Mucosa of gallbladder (tissue), 1 donor: ENCODE measurements around the gene TIPRL. TPM values are rescaled to one million over a fixed set of nuclear protein-coding genes. Genes with fewer than 3 reads are reported as not detected.
A peak's percentile ranks its signal among the peaks of the same experiment; 100 is the strongest.
"Not testable (repeated sequence)": the region's sequence is repeated elsewhere in the genome, so short reads cannot be mapped to it uniquely, and the experiment has no call there.

Source experiments
- DNase-seq: peaks from one replicate; pipeline ENCODE4 v3.0.0-alpha.2; 2020; ENCODE audit warnings: low spot score
- total RNA-seq: library from RNA; stranded (reverse); gene quantifications from one replicate; pipeline ENCODE4 v1.2.1, GENCODE V29; 2021
- donor health status: DM: no; HTN: no; CAD: no.

TIPRL gene
- total RNA-seq: 30.3 TPM

- peak; percentile 97 for DNase-seq
These were observed at the start of gene TIPRL for GRCh38 chr1:168178638-168179437. TSS of gene TIPRL (plus strand) at chr1:168178962. CDS start at chr1:168179078, 116 bp downstream.

DNA sequence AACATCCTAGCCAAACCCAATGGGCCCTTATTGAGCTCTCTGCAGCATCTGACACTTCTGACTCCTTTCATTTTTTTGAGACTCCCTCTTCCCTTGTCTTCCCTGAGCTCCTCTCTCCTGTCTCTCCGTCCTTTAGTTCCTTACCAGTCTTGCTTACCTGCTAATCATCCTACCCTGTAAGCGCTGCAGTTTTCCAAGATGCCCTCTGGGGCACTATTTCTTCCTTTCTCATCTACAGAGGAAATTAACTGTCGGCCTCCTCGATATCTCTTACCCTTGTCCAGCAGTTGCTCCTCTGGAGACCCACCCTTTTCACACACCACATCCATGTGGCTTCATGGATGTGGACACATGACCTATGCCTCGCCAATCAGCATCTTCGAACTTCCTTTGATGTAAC is 48.8 kb upstream of the TIPRL start:
- no peak for DNase-seq

- no peak for DNase-seq
These were observed 44.6 kb upstream of the TIPRL start for GRCh38 chr1:168134132-168134531.

DNA sequence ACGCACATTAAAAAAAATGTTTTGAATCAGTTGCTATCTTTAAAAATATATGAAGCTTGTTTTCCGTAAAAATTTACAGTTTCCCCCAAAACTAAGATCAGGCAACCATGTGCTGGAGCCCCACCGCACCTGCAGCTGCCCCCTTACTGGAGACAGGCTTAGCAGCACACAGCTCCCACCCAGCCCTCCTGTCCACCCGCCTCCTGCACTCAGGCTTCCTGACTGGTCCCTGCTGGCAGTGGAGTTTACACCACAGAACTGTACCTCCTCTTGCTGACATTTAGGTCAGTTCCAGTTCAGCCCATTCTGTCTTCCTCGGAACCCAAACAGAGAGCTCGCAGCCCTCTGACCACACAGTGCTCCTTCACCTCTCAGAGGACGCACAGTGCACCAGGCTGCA is 44.1 kb upstream of the TIPRL start:
- no peak for DNase-seq

GRCh38 chr1:168135116-168135920 is 43.4 kb upstream of the TIPRL start:
- no peak for DNase-seq

DNA sequence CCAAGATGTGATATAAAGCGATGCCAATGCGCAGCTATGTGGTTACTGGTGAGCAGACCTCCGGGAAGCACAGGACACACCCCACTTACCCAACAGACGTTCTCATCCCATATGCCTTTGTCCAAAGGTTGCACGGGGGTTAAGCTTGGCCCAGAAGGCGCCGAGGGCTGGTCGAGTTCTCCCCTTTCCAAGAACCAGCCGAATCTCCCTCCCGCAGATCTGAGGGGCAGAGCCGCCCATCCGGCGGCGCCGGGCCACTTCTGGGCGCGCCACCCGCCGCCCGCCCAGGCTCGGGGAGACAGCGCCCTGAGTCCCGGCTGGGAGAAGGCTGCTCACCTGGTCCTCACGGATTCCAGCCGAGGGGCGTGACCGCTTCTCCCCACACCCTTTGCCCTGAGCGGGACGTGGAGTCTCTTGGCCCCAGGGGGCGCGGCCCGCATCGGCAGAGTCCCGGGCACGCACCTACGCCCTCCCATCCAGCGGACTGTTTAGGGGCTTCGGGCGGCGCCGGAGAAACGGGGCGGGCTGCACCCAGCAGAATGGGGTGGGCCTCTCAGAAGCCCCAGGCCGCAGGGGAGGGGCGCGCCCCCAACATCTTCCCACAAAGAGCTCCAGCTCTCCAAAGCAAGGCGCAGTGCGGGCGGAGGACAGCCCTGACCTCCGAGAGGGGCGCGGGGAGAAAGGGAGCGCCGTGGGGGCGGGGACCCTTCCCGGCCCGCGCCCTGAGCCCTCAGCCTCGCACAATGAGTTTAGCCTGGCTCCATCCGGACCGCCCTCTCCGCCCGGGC is 42.6 kb upstream of the TIPRL start:
- DNase-seq: no peak

- peak; percentile 26 for DNase-seq
These were observed 41.9 kb upstream of the TIPRL start, which contains the start of gene GPR161 for GRCh38 chr1:168136709-168137514. TSS of gene GPR161 (minus strand) at chr1:168136930. CDS start at chr1:168104850, 32,080 bp downstream.

DNA sequence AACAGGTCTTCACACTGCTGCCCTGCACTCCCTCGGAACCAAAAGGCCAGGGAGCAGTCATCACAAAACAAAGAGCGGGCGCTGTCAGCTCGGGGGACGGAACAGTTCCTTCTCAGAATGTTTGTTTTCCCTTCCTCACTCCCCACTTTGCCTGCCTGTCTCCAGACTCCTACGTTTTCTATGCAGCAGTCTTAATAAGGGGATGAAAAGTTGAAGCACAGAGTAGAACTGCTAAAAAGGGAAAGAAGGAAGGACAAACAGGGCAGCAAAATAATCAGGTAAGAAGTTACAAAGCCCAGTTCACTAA is 41.3 kb upstream of the TIPRL start:
- DNase-seq: no peak

DNA sequence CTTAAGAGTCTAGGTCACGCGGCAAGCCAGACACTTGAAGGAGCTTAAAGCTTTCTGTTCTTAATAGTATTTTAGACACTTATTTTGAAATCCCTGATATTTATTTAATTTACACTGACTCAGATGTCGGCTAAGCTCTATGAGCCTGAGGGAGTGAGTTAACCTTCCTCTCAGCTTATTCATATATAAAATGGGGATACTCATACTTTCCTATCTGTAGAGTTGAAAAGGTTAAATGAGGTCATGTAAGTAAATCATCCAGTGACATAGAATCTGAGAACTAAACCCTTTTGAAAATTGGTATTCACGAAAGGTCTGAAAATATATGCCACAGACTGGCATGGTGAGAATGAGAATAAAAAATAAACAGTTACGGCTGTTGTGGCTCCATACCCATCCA is 40.6 kb upstream of the TIPRL start:
- no peak for DNase-seq

DNA sequence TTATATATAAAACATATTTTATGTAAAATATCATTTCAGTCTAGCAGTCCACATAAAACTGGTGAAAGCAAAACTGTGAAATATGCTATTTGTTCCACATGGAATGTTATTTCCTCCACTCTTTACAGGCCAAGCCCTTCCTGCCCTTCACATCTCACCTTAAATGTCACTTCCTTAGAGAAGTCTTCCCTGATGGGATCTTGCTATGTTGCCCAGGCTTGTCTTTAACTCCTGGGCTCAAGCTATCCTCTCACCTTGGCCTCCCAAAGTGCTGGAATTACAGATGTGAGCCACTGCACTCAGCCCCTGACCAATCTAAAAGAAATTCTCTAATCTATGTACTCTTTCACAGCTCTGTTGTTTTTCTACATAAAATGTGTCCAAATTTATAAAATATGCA is 39.7 kb upstream of the TIPRL start:
- DNase-seq: no peak

GRCh38 chr1:168141871-168142385 is 36.8 kb upstream of the TIPRL start:
- no peak for DNase-seq

DNA sequence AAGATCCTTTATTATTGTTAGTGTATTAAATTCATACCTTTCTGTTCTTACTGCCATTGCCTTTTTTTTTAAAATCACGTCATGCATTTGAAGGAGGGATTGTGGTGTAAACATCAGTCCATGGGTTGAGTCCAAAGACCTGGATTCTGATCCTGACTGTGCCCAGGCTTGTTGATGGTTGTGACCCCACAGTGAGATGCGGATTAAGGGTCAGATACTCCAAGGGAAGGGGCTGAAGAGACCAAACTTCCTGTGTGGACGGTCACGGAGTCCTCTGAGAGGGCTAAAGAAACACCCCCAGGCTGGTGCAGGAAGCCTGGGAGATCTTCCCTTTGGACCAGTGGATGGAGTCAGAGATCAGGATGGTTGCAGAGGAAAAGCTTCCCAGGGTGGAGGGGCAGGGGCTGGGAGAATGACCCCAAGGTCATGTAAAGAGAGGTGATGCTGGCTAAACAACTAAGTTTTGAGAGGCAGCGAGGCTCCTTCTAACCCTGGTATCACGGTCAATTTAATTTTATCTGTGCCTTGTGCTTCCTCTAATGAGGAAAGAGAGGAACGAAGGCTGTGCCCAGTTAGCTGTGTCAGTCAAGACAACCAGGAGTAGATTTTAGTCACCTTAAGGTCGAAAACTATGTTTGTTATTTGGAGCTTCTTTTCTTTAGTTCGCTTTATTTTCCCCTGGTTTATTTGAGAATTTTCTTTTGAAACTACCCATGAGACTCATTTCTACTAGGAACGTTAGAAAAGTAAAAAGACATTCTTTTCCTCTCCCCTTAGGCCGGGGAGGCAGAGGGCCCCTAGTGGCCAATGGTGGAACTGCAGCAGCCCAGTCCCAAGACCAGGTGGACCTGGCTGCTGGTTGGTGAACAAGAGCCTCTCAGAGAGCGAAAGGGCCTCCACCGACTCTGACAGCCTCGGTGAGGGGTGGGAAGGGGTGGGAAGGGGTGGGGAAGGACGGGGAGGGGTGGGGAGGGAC is 33.3 kb upstream of the TIPRL start:
- DNase-seq: peak; percentile 87

DNA sequence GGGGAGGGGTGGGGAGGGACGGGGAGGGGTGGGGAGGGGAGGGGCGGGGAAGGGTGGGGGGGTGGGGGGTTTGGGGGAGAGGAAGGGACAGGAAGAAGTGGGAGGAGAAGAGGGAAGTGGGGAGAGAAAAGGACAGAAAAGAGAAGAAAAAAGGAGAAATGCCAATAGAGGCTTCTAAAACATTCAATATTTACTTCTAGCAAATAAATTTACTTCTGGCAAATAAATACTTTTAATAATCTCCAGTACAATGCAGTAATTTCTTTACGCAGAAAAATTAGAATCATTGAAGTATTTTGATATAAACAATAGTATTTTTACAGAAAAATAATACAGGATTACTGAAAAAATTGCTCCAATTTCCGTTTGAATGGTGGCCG is 32.6 kb upstream of the TIPRL start:
- no peak for DNase-seq

DNA sequence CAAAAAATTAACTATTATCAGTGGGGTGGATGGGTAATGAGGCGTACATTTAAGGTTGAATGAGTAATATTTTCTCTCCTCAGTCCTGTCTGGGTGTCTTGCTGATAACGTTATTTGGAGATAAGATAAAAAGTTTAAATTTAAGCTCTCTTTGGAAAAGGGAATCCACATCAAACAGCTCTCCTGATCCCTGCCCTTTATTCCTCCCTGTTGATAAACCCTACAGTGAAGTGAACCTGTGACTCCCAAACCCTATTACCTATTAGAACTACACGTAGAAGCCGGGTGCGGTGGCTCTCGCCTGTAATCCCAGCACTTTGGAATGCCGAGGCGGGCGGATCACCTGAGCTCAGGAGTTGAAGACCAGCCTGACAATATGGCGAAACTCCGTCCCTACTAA is 32.1 kb upstream of the TIPRL start:
- DNase-seq: no peak

GRCh38 chr1:168148916-168149315 is 29.8 kb upstream of the TIPRL start:
- no peak for DNase-seq

GRCh38 chr1:168150283-168150682 is 28.5 kb upstream of the TIPRL start:
- DNase-seq: no peak

DNA sequence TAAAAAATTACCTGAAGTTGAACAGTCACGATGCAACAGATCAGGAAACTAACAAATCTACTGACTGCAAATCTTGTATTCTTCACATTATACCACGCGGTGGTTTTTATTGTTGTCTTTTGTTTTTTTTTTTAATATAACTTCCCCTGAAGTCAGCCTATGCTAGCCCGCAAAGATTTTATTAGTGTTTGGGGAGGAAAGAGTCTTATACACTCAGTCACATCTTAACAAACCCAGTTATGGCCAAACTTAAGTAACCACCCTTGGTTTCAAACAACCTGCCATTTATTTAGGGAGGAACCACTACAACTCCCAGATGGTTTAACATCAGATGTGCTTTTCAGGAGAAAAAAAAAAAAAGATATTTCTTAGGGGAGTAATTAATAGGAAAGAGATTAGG is 26.8 kb upstream of the TIPRL start:
- DNase-seq: no peak

- DNase-seq: not testable (repeated sequence)
These were observed 24.1 kb upstream of the TIPRL start for GRCh38 chr1:168154707-168155106.

DNA sequence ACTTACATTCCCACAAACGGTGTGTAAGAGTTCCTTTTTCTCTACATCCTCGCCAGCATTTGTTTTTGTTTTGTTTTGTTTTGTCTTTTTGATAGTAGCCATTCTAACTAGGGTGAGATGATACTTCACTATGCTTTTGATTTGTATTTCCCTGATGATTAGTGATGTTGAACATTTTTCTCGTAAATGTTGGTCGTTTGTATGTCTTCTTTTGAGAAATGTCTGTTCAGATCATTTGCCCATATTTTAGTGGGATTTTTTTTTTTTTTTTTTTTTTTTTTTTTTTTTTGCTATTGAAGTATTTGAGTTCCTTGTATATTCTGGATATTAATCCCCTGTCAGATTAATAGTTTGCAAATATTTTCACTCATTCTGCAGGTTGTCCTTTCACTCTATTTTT is 22.9 kb upstream of the TIPRL start:
- DNase-seq: no peak

DNA sequence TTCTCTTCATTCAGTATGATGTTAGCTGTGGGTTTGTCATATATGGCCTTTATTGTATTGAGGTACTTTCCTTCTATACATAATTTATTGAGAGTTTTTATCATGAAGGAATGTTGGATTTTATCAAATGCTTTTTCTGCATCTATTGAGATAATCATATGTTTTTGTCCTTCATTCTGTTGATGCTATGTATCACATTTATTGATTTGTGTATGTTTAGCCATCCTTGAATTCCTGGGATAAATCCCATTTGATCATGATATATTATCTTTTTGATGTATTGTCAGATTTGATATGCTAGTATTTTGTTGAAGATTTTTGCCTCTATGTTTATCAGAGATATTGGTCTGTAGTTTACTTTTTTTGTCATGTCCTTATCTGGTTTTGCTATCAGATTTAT is 21.1 kb upstream of the TIPRL start:
- DNase-seq: no peak
